Dermis blood vessel endothelial cell (primary cell): ENCODE measurements around the gene GRIP2. TPM values are rescaled to one million over a fixed set of nuclear protein-coding genes. Genes with fewer than 3 reads are reported as not detected.

Experiments
- DNase-seq: peaks from one replicate; pipeline ENCODE4 v3.0.0; 2010
- total RNA-seq: library from RNA; depleted of rRNA; stranded (reverse); fragments of >200 nt; gene quantifications from 2 replicates; pipeline ENCODE4 v1.2.3, GENCODE V29; 2014

The GRIP2 gene
- total RNA-seq, 1 donor from 2014 or later: under 0.01 TPM

- DNase-seq: no peak
Observed at GRCh38 chr3:14538451-14539088, 1.6 kb downstream of the GRIP2 start.

- DNase-seq: peak; percentile 13
Observed at GRCh38 chr3:14537590-14538450, 2.3 kb downstream of the GRIP2 start.

- DNase-seq: no peak
Observed at GRCh38 chr3:14536837-14537589, 3.1 kb downstream of the GRIP2 start.

GRCh38 chr3:14536055-14536815, 3.9 kb downstream of the GRIP2 start:
- no peak for DNase-seq

- no peak for DNase-seq
Observed at GRCh38 chr3:14535616-14536015, 4.5 kb downstream of the GRIP2 start.

- DNase-seq: peak; percentile 23
Observed at GRCh38 chr3:14534516-14535191, 5.5 kb downstream of the GRIP2 start.

GRCh38 chr3:14533457-14533958, 6.6 kb downstream of the GRIP2 start:
- no peak for DNase-seq

- peak; percentile 18 for DNase-seq
Observed at GRCh38 chr3:14532691-14533456, 7.3 kb downstream of the GRIP2 start.

GRCh38 chr3:14531856-14532395, 8.2 kb downstream of the GRIP2 start:
- no peak for DNase-seq

- DNase-seq: no peak
Observed at GRCh38 chr3:14528081-14528480, 12.1 kb downstream of the GRIP2 start.

- DNase-seq: no peak
Observed at GRCh38 chr3:14525685-14526631, 14.2 kb downstream of the GRIP2 start.

- DNase-seq: no peak
Observed at GRCh38 chr3:14524920-14525660, 15.1 kb downstream of the GRIP2 start.

GRCh38 chr3:14524311-14524711, 15.8 kb downstream of the GRIP2 start:
- DNase-seq: no peak

GRCh38 chr3:14523792-14524191, 16.4 kb downstream of the GRIP2 start:
- no peak for DNase-seq

GRCh38 chr3:14522768-14523167, 17.4 kb downstream of the GRIP2 start:
- DNase-seq: no peak

GRCh38 chr3:14522129-14522691, 17.9 kb downstream of the GRIP2 start:
- no peak for DNase-seq

GRCh38 chr3:14521611-14522010, 18.5 kb downstream of the GRIP2 start:
- DNase-seq: no peak

GRCh38 chr3:14520967-14521366, 19.2 kb downstream of the GRIP2 start:
- no peak for DNase-seq
